VCaP (cell line): Measurements from ENCODE around the gene SSU72.

Experiments
- H3K27ac ChIP-seq: fragments of 450-650 bp; 2 replicates; pipeline ENCODE4 v1.5.1; 2017
- CTCF ChIP-seq: fragments of 450-650 bp; conservative IDR thresholded peaks from 2 replicates; pipeline ENCODE4 v1.5.1; 2017; ENCODE audit warnings: mild to moderate bottlenecking, moderate library complexity

The SSU72 gene

GRCh38 chr1:1540818-1541628, 33.6 kb downstream of the SSU72 start:
- TF ChIP-seq CTCF: no peak
- H3K27ac ChIP-seq: peak overlapping the region; percentile 83

- peak within 1 kb of the TSS; percentile 83 for H3K27ac ChIP-seq
- TF ChIP-seq CTCF: no peak
Measured at GRCh38 chr1:1540090-1540817, 34.4 kb downstream of the SSU72 start, which contains the start of gene TMEM240. Gene TMEM240 (minus strand): TSS chr1:1540624. CDS start chr1:1540346, 278 bp downstream.

- TF ChIP-seq CTCF: no peak
- peak overlapping the region; percentile 83 for H3K27ac ChIP-seq
Measured at GRCh38 chr1:1539310-1540089, 35.2 kb downstream of the SSU72 start.

- no peak for TF ChIP-seq CTCF
- H3K27ac ChIP-seq: peak overlapping the region; percentile 83
Measured at GRCh38 chr1:1538989-1539309, 35.7 kb downstream of the SSU72 start.

- TF ChIP-seq CTCF: no peak
- peak overlapping the region; percentile 83 for H3K27ac ChIP-seq
Measured at GRCh38 chr1:1538334-1538733, 36.3 kb downstream of the SSU72 start.

- TF ChIP-seq CTCF: no peak
Measured at GRCh38 chr1:1537626-1538250, 36.9 kb downstream of the SSU72 start.

More at GRCh38 chr1:1537626-1538250, 36.9 kb downstream of the SSU72 start:
- H3K27ac ChIP-seq: no peak overlapping the region
